CD4-positive, alpha-beta T cell treated with Interleukin-4 for 1 hour (primary cell): ENCODE measurements around the gene LUZP2.

Experiments used
- DNase-seq, 2 donors: peaks; one replicate each; pipeline ENCODE4 v3.0.0-alpha.2; 2020 to 2022

LUZP2 gene

DNA sequence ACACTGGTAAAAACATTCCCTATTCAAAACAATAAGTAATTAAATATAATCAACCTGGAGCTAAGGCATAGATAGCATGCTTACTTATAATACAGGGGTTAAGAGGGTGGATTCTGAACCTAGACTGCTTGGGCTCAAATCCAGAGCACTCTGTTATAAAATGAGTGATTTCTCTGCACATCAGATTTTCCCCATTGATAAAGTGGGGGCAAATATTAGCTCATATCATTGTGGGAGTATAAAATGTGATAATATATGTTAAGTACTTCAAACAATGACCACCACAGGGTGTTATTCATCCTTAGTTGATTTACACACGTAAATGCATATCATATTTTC lies 139.4 kb downstream of the LUZP2 start:
- no peak for DNase-seq

DNA sequence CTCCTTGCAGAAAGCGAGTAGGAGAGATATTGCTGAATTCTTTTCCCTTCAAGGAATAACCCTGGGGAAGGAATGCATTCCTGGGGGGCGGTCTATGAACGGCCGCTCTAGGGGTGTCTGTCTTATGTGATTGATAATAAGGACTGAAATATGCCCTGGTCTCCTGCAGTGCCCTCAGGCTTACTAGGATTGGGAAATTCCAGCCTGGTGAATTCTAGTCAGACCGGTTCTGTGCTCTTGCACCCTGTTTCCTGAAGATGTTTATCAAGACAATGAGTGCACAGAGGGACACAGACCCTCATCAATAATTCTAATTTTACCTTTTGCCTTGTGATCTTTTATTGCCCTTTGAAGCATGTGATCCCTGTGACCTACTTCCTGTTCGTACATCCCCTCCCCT lies 140.7 kb downstream of the LUZP2 start:
- no peak for DNase-seq

DNA sequence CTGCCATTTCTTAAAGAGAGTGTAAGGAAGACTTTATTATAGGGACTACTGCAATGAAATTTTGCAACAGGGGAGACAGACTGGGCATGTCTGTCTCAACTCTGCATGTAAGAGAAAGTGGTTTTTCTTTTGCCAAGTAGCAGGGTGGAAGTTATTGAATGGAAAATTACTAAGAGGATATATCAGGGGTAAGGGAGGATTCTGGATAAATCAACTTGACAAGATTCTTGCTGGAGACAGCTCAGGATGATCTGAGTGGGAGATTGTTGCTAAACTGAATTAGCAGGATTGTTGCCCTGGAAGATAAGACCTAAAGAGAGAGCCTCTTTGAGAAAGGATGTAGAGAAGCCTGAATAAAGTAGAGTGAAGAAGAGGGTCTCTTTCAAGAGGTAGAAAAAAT lies 145.8 kb downstream of the LUZP2 start:
- DNase-seq, result no peak

DNA sequence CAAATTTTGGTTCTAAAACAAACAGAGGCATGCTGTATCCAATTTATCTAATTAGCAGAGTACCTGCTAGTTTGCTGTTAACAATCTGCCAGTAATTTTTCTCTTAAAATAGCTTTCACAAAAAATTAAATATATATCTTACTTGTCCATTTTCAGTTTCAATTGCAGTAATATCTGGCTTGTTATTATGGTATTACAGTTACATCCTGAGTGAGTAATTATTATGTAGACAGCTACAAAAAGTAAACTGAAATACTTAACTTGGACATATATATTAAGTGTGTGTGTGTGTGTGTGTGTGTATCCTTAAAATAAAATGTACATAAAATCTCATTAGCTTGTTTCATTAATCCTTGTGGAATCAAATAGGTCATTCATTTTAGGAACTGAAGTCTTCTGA lies 148.7 kb downstream of the LUZP2 start:
- no peak for DNase-seq

DNA sequence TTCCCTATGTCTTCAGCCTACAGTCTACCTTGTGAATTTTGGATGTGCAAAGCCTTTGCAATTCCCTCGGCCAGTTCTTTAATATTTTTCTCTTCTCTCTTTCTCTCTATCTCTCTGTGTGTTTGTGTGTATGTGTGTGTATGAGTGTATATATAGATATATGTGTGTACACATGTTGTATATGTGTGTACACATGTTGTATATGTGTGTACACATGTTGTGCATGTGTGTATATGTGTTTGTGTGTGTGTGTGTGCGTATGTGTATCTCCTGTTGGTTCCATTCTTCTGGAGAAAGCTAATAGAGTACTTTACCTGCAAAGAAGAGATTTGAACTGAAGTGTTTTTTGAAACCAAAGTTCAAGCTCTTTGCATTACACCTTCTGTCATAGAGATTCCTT lies 155.0 kb downstream of the LUZP2 start:
- DNase-seq, result no peak

DNA sequence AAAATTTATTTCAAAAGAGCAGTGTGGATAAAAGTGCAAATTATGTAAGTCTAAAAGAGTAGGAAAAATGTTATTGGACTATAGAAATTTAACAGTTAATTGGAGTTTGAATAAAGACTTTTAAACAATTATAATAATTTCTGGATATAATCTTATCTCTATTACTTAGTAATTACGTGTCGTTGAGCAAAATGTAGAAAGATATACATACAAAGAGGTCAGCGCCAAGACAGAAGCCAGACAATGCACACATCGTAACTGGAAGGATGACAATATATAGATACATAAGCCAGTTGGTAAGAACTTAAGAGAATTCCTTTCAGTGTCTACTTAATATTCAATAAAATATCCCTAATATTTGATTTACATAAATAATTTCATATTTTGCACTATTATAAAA lies 157.0 kb downstream of the LUZP2 start:
- DNase-seq, result no peak

GRCh38 chr11:24661331-24661730 lies 164.5 kb downstream of the LUZP2 start:
- no peak for DNase-seq

DNA sequence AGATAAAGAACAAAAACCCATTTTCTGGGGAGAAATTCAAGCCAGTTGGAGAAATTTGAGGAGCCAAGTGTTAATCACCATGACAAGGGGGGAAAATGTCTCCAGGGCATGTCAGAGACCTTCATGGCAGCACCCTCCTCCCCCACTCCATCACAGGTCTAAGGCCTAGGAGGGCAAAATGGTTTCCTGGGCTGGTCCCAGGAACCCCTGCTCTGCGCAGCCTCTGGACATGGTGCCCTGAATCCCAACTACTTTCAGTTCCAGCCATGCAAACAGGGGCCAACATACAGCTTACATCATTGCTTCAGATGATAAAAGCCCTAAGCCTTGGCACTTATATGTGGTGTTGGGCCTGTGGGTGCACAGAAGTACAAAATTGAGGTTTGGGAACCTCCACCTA lies 167.5 kb downstream of the LUZP2 start:
- no peak for DNase-seq

- no peak for DNase-seq
Measured at GRCh38 chr11:24667353-24667968, 170.6 kb downstream of the LUZP2 start.

DNA sequence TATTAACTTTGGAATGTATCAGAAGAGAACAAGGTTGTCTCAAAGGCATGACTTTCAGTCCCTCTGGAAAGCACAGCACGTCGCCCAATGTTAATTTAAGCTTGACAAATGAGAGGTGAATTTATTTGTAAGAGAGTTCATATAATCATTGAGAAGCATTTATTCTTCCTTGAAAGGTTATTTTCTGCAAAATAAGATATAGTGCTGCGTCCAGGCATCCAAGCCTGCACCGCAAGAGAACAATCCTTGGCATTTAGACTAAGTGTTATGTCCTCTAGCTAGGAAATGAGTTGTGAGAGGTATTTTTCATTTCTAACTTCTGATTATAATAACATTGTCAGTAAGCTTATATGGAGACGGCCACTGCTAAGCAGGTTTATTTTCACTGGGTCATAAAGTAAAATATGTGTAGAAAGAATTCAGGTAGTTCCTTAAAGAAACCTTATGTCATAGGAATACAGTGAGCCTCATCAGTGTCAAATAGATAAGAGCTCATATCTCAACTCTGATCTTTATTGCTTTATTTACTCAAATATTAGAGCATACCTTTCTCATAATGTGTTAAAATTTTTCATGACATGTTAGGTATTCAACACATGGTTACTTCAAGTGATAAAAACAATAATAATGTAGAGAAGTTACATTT lies 182.0 kb downstream of the LUZP2 start:
- no peak for DNase-seq

DNA sequence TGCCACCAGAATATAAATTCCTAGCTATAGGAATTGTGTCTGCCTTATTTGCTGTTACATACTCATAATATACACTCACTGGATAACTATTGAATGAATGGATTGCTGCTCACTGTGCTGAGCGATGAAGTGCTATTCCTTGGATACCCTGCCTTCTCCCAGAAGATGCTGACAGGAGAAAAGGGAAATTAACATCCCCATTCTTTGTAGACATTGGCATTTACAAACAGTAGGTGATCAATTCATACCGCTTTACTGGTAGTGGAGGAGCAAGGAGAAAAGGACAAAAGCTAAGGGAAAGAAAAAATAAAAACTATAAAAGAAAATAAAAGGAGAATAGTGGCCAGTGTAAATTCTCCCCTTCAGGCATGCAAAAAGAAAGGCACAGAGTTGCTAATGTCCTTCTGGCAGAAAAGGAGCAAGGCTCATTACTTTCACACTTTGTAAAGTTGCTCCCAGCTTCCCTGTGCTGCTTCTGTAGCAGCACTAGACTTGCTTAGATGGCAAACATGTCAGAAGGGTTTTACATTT lies 183.0 kb downstream of the LUZP2 start:
- DNase-seq, result no peak

- DNase-seq, result no peak
Measured at GRCh38 chr11:24683583-24683982, 186.7 kb downstream of the LUZP2 start.

GRCh38 chr11:24685821-24686220 lies 189.0 kb downstream of the LUZP2 start:
- no peak for DNase-seq

GRCh38 chr11:24687531-24688147 lies 190.8 kb downstream of the LUZP2 start:
- no peak for DNase-seq

DNA sequence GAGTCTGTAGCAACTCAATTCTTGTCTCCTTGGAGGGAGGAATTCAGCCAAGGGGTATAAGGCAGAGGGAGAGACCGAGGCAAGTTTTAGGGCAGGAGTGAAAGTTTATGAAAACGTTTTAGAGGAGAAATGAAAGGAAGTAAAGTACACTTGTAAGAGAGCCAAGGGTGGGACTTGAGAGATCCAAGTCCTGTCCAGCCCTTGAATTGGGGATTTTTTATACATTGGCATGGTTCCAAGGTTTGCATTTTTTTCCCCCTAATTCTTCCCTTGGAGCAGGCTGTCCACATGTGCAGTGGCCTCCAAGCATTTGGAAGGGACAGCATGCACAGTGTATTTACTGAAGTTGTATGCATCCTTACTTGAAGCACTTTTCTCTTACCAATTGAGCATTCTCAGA lies 192.1 kb downstream of the LUZP2 start:
- no peak for DNase-seq

- no peak for DNase-seq
Measured at GRCh38 chr11:24697522-24698111, 200.8 kb downstream of the LUZP2 start.

- DNase-seq, result no peak
Measured at GRCh38 chr11:24704716-24705115, 207.9 kb downstream of the LUZP2 start.

DNA sequence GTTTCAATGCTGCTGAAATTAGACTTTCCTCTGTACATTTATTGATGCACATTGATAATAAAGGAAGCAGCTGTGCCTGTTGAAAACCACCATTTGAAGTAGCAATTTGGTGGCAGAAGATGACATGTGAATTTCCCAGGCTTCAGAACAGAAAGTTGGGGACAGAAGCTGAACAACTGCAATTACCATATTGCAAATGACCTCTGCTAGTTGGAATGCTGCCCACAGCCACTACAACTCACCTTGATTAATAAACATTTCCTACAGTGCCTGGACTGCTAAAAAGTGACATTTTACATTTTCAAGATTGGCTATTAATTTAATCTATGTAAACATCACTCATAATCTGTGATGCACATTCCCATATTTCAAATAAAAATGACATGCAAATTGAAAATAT lies 208.6 kb downstream of the LUZP2 start:
- DNase-seq, result no peak

- DNase-seq, result no peak
Measured at GRCh38 chr11:24708616-24709015, 211.8 kb downstream of the LUZP2 start.

DNA sequence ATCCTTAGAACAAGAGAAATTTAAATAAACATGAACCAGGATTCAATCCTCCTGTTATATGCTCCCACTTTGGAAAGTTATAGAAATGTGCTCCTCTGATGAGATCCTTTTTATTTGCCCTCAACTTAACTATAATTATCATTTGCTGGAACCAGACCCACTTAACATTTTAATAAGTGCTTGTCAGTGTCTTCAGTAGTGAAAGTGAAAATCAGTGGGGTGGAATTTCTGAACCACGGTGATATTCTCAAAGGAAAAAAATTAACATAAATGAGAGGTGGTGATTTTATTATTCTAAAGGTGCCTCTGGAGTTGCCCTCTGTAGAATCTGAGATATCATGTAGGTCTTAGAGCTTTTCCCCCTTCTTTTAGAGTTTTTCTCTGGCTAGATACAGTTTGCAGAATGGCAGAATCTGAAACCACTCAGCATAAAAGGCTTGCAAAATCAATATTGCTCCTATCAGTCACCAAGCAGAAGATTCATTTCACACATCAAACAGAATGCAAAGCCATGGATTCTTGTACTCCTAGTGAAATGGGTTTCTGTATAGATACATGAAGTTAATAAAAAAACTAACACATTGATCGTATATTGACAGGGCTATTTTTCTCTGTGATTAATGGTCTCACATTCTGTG lies 213.2 kb downstream of the LUZP2 start:
- no peak for DNase-seq

DNA sequence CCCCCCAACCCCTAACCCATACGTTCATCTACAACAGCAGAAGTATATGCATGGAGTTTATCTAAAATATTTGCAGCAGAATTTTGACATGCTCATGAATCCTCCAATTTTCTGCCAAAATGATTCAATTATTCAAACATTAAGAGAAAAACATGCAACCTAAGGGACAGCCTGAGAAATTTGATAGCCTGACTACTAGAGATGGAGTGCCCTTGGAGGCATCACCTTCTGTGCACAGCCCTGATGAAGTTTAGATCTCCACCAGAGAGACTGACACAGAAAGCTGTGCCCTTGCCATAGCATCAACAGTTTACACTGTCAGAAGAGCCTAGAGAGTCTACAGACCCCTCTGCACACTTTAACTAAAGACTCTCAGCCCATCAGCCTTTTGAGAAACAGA lies 217.7 kb downstream of the LUZP2 start:
- DNase-seq, result no peak

GRCh38 chr11:24716403-24716802 lies 219.6 kb downstream of the LUZP2 start:
- no peak for DNase-seq

- no peak for DNase-seq
Measured at GRCh38 chr11:24723231-24723630, 226.4 kb downstream of the LUZP2 start.

- DNase-seq, result no peak
Measured at GRCh38 chr11:24731554-24731953, 234.7 kb downstream of the LUZP2 start.
